ENCODE results near the gene ANKRD16.

ANKRD16 gene

GRCh38 chr10:5889624-5890451 lies at the start of gene ANKRD16, which contains the start of gene FBH1:
Gene ANKRD16, minus strand, starts transcription at chr10:5889893. Its CDS starts 539 bp downstream, at chr10:5889354.
Gene FBH1, plus strand, starts transcription at chr10:5890243. Its CDS starts 103 bp downstream, at chr10:5890346.
- Histone ChIP-seq H3K27ac (peak within 1 kb of the TSS; percentile 76 to 95), H3K4me3 (peak within 1 kb of the TSS; percentile 91)
- DNase-seq (ENCODE audit: low spot score): peak; percentile 99
- TF ChIP-seq, protein P1, sequence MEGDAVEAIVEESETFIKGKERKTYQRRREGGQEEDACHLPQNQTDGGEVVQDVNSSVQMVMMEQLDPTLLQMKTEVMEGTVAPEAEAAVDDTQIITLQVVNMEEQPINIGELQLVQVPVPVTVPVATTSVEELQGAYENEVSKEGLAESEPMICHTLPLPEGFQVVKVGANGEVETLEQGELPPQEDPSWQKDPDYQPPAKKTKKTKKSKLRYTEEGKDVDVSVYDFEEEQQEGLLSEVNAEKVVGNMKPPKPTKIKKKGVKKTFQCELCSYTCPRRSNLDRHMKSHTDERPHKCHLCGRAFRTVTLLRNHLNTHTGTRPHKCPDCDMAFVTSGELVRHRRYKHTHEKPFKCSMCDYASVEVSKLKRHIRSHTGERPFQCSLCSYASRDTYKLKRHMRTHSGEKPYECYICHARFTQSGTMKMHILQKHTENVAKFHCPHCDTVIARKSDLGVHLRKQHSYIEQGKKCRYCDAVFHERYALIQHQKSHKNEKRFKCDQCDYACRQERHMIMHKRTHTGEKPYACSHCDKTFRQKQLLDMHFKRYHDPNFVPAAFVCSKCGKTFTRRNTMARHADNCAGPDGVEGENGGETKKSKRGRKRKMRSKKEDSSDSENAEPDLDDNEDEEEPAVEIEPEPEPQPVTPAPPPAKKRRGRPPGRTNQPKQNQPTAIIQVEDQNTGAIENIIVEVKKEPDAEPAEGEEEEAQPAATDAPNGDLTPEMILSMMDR (IDR thresholded peaks at IDR 0.05): no peak

GRCh38 chr10:5938291-5938690 lies 48.6 kb upstream of the ANKRD16 start:
- TF ChIP-seq, protein P1 (IDR thresholded peaks at IDR 0.05): no peak
- Histone ChIP-seq H3K4me3 (no peak overlapping the region), H3K27ac (no peak overlapping the region)
- DNase-seq (ENCODE audit: low spot score): no peak

DNA sequence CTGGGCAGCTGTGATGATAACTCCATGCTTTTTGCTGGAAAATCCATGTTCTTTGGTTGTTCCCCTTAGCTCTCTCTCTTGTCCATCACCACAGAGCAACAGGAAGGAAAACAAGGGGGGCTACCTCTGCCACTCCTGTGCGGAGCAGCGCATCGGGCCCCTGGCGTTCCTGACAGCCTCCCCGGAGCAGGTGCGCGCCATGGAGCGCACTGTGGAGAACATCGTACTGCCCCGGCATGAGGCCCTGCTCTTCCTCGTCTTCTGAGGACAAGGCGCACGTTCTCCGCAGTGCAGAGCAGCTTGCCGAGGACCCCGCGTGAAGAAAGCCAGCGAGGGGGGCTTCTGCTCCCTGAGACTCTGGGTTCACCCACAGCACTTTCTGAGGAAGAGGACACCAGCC lies 47.3 kb upstream of the ANKRD16 start:
- TF ChIP-seq, protein P1 (IDR thresholded peaks at IDR 0.05): no peak
- H3K27ac ChIP-seq: no peak overlapping the region
- no peak for DNase-seq (ENCODE audit: low spot score)
- H3K4me3 ChIP-seq: no peak overlapping the region

DNA sequence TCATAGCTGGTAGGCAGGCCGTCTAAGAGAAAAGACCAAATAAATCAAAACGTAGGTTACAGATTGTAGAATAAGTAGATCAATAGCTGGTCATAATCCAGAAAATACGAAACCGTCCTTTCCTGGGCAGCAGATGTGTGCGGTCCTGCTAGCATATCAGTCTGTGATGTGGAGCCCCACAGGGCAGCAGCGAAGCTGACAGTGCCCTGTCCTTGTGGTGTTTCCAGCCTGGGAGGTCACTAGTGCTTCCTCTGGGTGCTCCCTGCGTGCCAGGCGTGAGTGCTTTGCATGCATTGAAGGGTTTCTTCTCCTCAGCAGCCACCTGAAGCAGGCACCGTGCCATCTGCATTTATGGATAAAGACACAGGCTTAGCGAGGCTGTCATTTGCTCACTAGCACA lies 45.9 kb upstream of the ANKRD16 start:
- no peak overlapping the region for H3K27ac ChIP-seq
- TF ChIP-seq, protein P1 (IDR thresholded peaks at IDR 0.05): no peak
- DNase-seq (ENCODE audit: low spot score): no peak

GRCh38 chr10:5933909-5934546 lies 44.3 kb upstream of the ANKRD16 start:
- no peak overlapping the region for H3K27ac ChIP-seq
- H3K4me3 ChIP-seq: no peak overlapping the region
- TF ChIP-seq, protein P1 (IDR thresholded peaks at IDR 0.05): no peak
- no peak for DNase-seq (ENCODE audit: low spot score)

More for the DNA sequence above, 45.9 kb upstream of the ANKRD16 start:
- no peak overlapping the region for H3K4me3 ChIP-seq

- TF ChIP-seq, protein P1 (IDR thresholded peaks at IDR 0.05): no peak
- no peak for DNase-seq (ENCODE audit: low spot score)
- no peak overlapping the region for H3K4me3 ChIP-seq
- H3K27ac ChIP-seq: no peak overlapping the region
These were observed 42.7 kb upstream of the ANKRD16 start for GRCh38 chr10:5932345-5932744.

Data from coronary artery (tissue), 2 donors.